ENCODE results near the gene SNTG2. TPM values are rescaled to one million over a fixed set of nuclear protein-coding genes. Genes with fewer than 3 reads are reported as not detected.

The SNTG2 gene
- total and polyA plus RNA-seq, 10 of the 15 experiments (the other 5 are each of a cell fraction or from before 2014, with no cell fraction given), result not detected

DNA sequence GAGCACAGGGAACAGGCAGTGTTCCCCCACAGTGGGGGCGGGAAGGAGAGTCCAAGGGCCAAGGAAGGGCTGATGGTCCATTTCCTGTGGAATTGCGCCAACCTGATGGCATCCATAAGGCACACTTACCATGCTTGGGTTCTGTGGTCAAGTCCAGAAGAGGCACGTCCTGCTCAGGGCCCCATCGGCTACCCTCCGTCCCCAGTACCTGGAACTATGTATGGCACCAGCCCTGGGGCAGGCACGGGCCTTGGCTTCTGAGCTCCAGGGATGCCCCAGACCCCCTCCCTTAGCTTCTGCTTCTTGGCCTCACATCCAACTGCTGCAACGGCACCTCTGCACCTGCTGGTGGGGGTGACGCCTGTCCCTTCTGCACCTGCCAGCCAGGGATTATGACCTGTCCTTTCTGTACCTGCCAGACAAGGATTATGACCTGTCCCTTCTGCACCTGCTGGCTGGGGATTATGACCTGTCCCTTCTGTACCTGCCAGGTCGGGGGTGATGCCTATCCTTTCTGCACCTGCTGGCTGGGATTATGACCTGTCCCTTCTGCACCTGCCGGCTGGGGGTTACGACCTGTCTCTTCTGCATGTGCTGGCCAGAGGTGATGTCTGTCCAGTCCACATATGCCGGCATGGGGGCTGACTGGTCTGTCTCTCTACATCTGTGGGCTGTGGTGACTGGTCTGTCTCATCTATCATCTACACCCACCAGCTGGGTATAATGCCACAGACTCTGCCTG is 45.4 kb upstream of the SNTG2 start (continued):
- TF ChIP-seq, protein P1, sequence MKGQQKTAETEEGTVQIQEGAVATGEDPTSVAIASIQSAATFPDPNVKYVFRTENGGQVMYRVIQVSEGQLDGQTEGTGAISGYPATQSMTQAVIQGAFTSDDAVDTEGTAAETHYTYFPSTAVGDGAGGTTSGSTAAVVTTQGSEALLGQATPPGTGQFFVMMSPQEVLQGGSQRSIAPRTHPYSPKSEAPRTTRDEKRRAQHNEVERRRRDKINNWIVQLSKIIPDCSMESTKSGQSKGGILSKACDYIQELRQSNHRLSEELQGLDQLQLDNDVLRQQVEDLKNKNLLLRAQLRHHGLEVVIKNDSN (IDR thresholded peaks at IDR 0.05; ENCODE audit: borderline replicate concordance, extremely low read length, insufficient read depth, low read depth, low read length), result no peak

DNA sequence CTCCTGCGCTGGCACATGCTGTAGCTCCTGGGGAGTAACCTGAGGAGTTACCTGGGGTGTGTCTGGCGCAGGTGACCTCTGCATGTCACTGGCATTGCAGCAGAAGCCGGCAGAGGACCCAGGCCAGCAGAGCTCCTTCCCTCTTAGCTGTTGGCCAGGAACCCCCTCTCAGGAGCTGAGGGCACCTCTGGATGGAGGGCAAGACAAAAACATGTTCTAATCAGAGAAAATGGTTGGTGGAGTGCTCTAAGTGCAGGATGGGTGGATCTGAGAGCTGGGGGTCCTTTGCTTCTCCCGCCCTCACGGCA is 44.9 kb upstream of the SNTG2 start:
- POLR2A ChIA-PET, result no interaction called here
- ATAC-seq, result no peak
- H3K27ac ChIP-seq (ENCODE audit: control insufficient read depth, insufficient read depth), result no peak overlapping the region
- intact Hi-C loops (cut with micrococcal nuclease; ENCODE audit: unreplicated experiment) (no loop called here), in situ Hi-C loops (cut with MboI) (no loop called here)
- H3K9me3 ChIP-seq (replicated peaks; ENCODE audit: control insufficient read depth, insufficient read depth, low read length), result no peaks in the 10 kb centered on the region; the same call in 2 of the 3 replicates
- RAD21 ChIA-PET (ENCODE audit: unreplicated experiment), result no interaction called here
- no peak overlapping the region for H3K4me2 ChIP-seq (ENCODE audit: control insufficient read depth, insufficient read depth)
- H3K4me3 ChIP-seq, result no peak overlapping the region
- no peaks in the 10 kb centered on the region for H3K36me3 ChIP-seq (ENCODE audit: control insufficient read depth in 2 of 2, insufficient read depth in 2 of 2, low read length in 1 of 2)
- no peaks in the 10 kb centered on the region for H3K4me1 ChIP-seq (ENCODE audit: control insufficient read depth, insufficient read depth, low read length)
- no peaks in the 10 kb centered on the region for H3K27me3 ChIP-seq (replicated peaks in 1 of 2; ENCODE audit: control insufficient read depth in 2 of 2, insufficient read depth in 2 of 2, low read length in 1 of 2)
- DNase-seq (ENCODE audit: low read depth, low spot score), result no peak
- no peak for TF ChIP-seq CEBPB (IDR thresholded peaks at IDR 0.05; ENCODE audit: borderline replicate concordance in 1 of 2, low read depth in 2 of 2, low read length in 2 of 2)
- no peak for TF ChIP-seq TAF1 (IDR thresholded peaks at IDR 0.05; ENCODE audit: borderline replicate concordance, low read depth, low read length)
- TF ChIP-seq RB1 (IDR thresholded peaks at IDR 0.05; ENCODE audit: borderline replicate concordance), result no peak
- TF ChIP-seq CBX3 (IDR thresholded peaks at IDR 0.05; ENCODE audit: borderline replicate concordance, low read depth), result no peak
- TF ChIP-seq, protein P2, sequence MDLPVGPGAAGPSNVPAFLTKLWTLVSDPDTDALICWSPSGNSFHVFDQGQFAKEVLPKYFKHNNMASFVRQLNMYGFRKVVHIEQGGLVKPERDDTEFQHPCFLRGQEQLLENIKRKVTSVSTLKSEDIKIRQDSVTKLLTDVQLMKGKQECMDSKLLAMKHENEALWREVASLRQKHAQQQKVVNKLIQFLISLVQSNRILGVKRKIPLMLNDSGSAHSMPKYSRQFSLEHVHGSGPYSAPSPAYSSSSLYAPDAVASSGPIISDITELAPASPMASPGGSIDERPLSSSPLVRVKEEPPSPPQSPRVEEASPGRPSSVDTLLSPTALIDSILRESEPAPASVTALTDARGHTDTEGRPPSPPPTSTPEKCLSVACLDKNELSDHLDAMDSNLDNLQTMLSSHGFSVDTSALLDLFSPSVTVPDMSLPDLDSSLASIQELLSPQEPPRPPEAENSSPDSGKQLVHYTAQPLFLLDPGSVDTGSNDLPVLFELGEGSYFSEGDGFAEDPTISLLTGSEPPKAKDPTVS (IDR thresholded peaks at IDR 0.05; ENCODE audit: low read depth, low read length), result no peak
- TF ChIP-seq CBX5 (IDR thresholded peaks at IDR 0.05; ENCODE audit: low read depth), result no peak
- TF ChIP-seq BRCA1 (IDR thresholded peaks at IDR 0.05; ENCODE audit: low read depth, low read length), result no peak
- no peak for TF ChIP-seq TCF12 (IDR thresholded peaks at IDR 0.05; ENCODE audit: low read depth, low read length)
- no peak for TF ChIP-seq POLR2A (IDR thresholded peaks at IDR 0.05; ENCODE audit: low read depth, low read length)
- no peak for TF ChIP-seq ATF7 (IDR thresholded peaks at IDR 0.05; ENCODE audit: low read depth)
- TF ChIP-seq NRF1 (conservative IDR thresholded peaks at IDR 0.05; ENCODE audit: low read depth, low read length), result no peak
- TF ChIP-seq, protein P3, sequence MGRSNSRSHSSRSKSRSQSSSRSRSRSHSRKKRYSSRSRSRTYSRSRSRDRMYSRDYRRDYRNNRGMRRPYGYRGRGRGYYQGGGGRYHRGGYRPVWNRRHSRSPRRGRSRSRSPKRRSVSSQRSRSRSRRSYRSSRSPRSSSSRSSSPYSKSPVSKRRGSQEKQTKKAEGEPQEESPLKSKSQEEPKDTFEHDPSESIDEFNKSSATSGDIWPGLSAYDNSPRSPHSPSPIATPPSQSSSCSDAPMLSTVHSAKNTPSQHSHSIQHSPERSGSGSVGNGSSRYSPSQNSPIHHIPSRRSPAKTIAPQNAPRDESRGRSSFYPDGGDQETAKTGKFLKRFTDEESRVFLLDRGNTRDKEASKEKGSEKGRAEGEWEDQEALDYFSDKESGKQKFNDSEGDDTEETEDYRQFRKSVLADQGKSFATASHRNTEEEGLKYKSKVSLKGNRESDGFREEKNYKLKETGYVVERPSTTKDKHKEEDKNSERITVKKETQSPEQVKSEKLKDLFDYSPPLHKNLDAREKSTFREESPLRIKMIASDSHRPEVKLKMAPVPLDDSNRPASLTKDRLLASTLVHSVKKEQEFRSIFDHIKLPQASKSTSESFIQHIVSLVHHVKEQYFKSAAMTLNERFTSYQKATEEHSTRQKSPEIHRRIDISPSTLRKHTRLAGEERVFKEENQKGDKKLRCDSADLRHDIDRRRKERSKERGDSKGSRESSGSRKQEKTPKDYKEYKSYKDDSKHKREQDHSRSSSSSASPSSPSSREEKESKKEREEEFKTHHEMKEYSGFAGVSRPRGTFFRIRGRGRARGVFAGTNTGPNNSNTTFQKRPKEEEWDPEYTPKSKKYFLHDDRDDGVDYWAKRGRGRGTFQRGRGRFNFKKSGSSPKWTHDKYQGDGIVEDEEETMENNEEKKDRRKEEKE (IDR thresholded peaks at IDR 0.05), result no peak
- SMC1A ChIA-PET (ENCODE audit: uncharacterized antibody, unreplicated experiment), result no interaction called here
- no peak overlapping the region for H2AFZ ChIP-seq (ENCODE audit: control insufficient read depth, low read depth, low read length)
- BruUV-seq (replicated peaks), result no TSS peak
- H3K9ac ChIP-seq (ENCODE audit: control insufficient read depth, insufficient read depth, low read length), result no peak overlapping the region
- no peak for FAIRE-seq
- H3K79me2 ChIP-seq (ENCODE audit: control insufficient read depth, insufficient read depth, low read length), result no peaks in the 10 kb centered on the region
- 15% methylated on average over 5 of the region's 5 CpGs for WGBS (ENCODE audit: insufficient coverage, insufficient replicate concordance, low lambda C conversion rate, missing lambda C conversion rate)
- no peaks in the 10 kb centered on the region for H4K20me1 ChIP-seq (ENCODE audit: control insufficient read depth, insufficient read depth)
- CTCF ChIA-PET, result interaction anchor here (1.1 kb wide), 1 partner anchor 643 kb away, joined by 3 read pairs; no protein-coding TSS in a partner anchor
